IMR-90 (cell line): Measurements from ENCODE around the gene METAP2. TPM values are rescaled to one million over a fixed set of nuclear protein-coding genes. Genes with fewer than 3 reads are reported as not detected.
"Not testable (repeated sequence)": the region's sequence is repeated elsewhere in the genome, so short reads cannot be mapped to it uniquely, and the experiment has no call there.

Source experiments
- ATAC-seq: fragments of 200-7000 bp; cut with Tn5 transposase; 2 replicates; pipeline ENCODE4 v1.9.1; 2020; ENCODE audit warnings: low read depth, mild to moderate bottlenecking, moderate library complexity
- BruUV-seq: library from RNA; stranded (reverse); fragments of 400-500 nt; replicated peaks from 2 replicates; lab custom pipeline; 2021; lab: Mats Ljungman, UMichigan
- CTCF ChIA-PET: fragments of 300-600 bp; formaldehyde crosslinking; extraction: SDS; loops from one replicate; lab custom pipeline; 2021; ENCODE audit warnings: antibody characterized with exemption; lab: Yijun Ruan, JAX
- POLR2A ChIA-PET: fragments of 300-600 bp; sonication (Branson Sonifier 250); formaldehyde crosslinking; loops from one replicate; lab custom pipeline; 2022; ENCODE audit warnings: antibody characterized with exemption; ENCODE audit not compliant: unreplicated experiment; lab: Charles Lee
- DNase-seq: peaks from one replicate; pipeline ENCODE4 v3.0.0; 2013
- H2AFZ ChIP-seq: replicated peaks from 2 replicates; pipeline ENCODE3; 2013; ENCODE audit warnings: low read length, mild to moderate bottlenecking; ENCODE audit not compliant: poor library complexity
- H2AK5ac ChIP-seq: 2 replicates; pipeline ENCODE4 v1.6.1; 2013; ENCODE audit warnings: low read depth, low read length, inconsistent platforms
- H2AK9ac ChIP-seq: replicated peaks from 2 replicates; pipeline ENCODE3; 2013; ENCODE audit warnings: mild to moderate bottlenecking, low read depth, low read length, moderate library complexity; ENCODE audit not compliant: poor library complexity
- H2BK120ac ChIP-seq: 2 replicates; pipeline ENCODE4 v1.6.1; 2013; ENCODE audit warnings: low read depth, low read length, inconsistent platforms
- H2BK15ac ChIP-seq: 3 replicates; pipeline ENCODE4 v1.6.1; 2013; ENCODE audit warnings: low read depth, low read length, inconsistent platforms
- H2BK20ac ChIP-seq: 2 replicates; pipeline ENCODE4 v1.6.1; 2013; ENCODE audit warnings: low read depth, mild to moderate bottlenecking, inconsistent platforms, low read length, moderate library complexity
- H2BK5ac ChIP-seq: 2 replicates; pipeline ENCODE4 v1.6.1; 2013; ENCODE audit warnings: mild to moderate bottlenecking, low read depth, low read length, inconsistent platforms; ENCODE audit not compliant: poor library complexity, severe bottlenecking
- H3K14ac ChIP-seq: replicated peaks from 2 replicates; pipeline ENCODE4 v1.6.1; 2013; ENCODE audit warnings: low read depth, low read length, inconsistent platforms
- H3K18ac ChIP-seq: 2 replicates; pipeline ENCODE4 v1.6.1; 2013; ENCODE audit warnings: low read depth, low read length, control low read depth
- H3K23ac ChIP-seq: 2 replicates; pipeline ENCODE4 v1.6.1; 2013; ENCODE audit warnings: low read depth, low read length, inconsistent platforms
- H3K27ac ChIP-seq: 2 replicates; pipeline ENCODE4 v1.5.1; 2013; ENCODE audit warnings: mild to moderate bottlenecking, control low read depth, low read length; ENCODE audit not compliant: insufficient read depth
- H3K27me3 ChIP-seq: 2 replicates; pipeline ENCODE4 v1.6.1; 2013; ENCODE audit warnings: low read length; ENCODE audit not compliant: control insufficient read depth, insufficient read depth
- H3K36me3 ChIP-seq: 2 replicates; pipeline ENCODE4 v1.6.1; 2013; ENCODE audit warnings: low read length, mixed read lengths; ENCODE audit not compliant: control insufficient read depth, insufficient read depth
- H3K4ac ChIP-seq: 2 replicates; pipeline ENCODE4 v1.6.1; 2013; ENCODE audit warnings: low read depth, low read length, inconsistent platforms
- H3K4me1 ChIP-seq: 2 replicates; pipeline ENCODE4 v1.6.1; 2013; ENCODE audit warnings: low read length, mixed read lengths; ENCODE audit not compliant: control insufficient read depth, insufficient read depth
- H3K4me2 ChIP-seq: 2 replicates; pipeline ENCODE4 v1.6.1; 2013; ENCODE audit warnings: low read depth, mild to moderate bottlenecking, control low read depth, low read length, moderate library complexity
- H3K4me3 ChIP-seq: 2 replicates; pipeline ENCODE4 v1.5.1; 2013; ENCODE audit warnings: low read depth, mild to moderate bottlenecking, control low read depth, low read length, moderate library complexity; ENCODE audit not compliant: insufficient read depth
- H3K56ac ChIP-seq: 2 replicates; pipeline ENCODE4 v1.6.1; 2013; ENCODE audit warnings: low read length, inconsistent platforms; ENCODE audit not compliant: insufficient read depth; ENCODE audit errors: extremely low read depth
- H3K79me1 ChIP-seq, 2 experiments: 2 replicates each; pipeline ENCODE4 v1.6.1; 2013; ENCODE audit warnings: low read length in 2 of 2, inconsistent platforms in 1 of 2, low read depth in 1 of 2
- H3K9ac ChIP-seq: 2 replicates; pipeline ENCODE4 v1.6.1; 2013; ENCODE audit warnings: low read depth, low read length, control low read depth
- H3K9me1 ChIP-seq: 2 replicates; pipeline ENCODE4 v1.6.1; 2013; ENCODE audit warnings: low read length, inconsistent platforms; ENCODE audit not compliant: insufficient read depth
- H3K9me3 ChIP-seq: 2 replicates; pipeline ENCODE4 v1.6.1; 2013; ENCODE audit warnings: low read length; ENCODE audit not compliant: control insufficient read depth, insufficient read depth
- H4K20me1 ChIP-seq: 2 replicates; pipeline ENCODE4 v1.6.1; 2013; ENCODE audit warnings: low read length, inconsistent platforms; ENCODE audit not compliant: insufficient read depth
- H4K5ac ChIP-seq: 2 replicates; pipeline ENCODE4 v1.6.1; 2013; ENCODE audit warnings: mild to moderate bottlenecking, low read depth, low read length, control low read depth
- H4K8ac ChIP-seq, 2 experiments: 2 replicates each; pipeline ENCODE4 v1.6.1; 2013; ENCODE audit warnings: low read depth in 2 of 2, low read length in 2 of 2, control low read depth in 1 of 2, inconsistent platforms in 1 of 2
- H4K91ac ChIP-seq: 2 replicates; pipeline ENCODE4 v1.6.1; 2013; ENCODE audit warnings: low read depth, low read length, inconsistent platforms; ENCODE audit not compliant: insufficient read depth
- WGBS, 2 experiments: methylation state at CpG; one replicate each; pipeline versions ENCODE4 v1.1.5 to v1.1.7; 2013; ENCODE audit warnings: missing lambda C conversion rate in 2 of 2; ENCODE audit not compliant: insufficient read length in 1 of 2; ENCODE audit errors: extremely low coverage in 2 of 2; 5-methylcytosine and 5-hydroxymethylcytosine counted together
- dilution Hi-C: fragments of 300-500 bp; cut with HindIII; formaldehyde crosslinking; loops from one replicate; pipeline ENCODE4 v1.14.3; 2018; ENCODE audit warnings: low sequenced_read_pairs; ENCODE audit not compliant: unreplicated experiment
- in situ Hi-C: fragments of 300-500 bp; cut with MboI; formaldehyde crosslinking; loops from 3 replicates; pipeline ENCODE4 v1.14.3; 2019; ENCODE audit warnings: low sequenced_read_pairs, inconsistent platforms, mixed read lengths
- intact Hi-C: fragments of 100-400 bp; cut with micrococcal nuclease; formaldehyde crosslinking; loops from 2 replicates; pipeline ENCODE4 v1.10.0; 2022
- polyA plus RNA-seq, 3 experiments: library from polyadenylated mRNA; depleted of rRNA; stranded (reverse); fragments of >200 nt; gene quantifications; 2 replicates each; pipeline ENCODE4 v1.2.3, GENCODE V29; 2012; ENCODE audit warnings: low replicate concordance in 1 of 3
- total RNA-seq: library from RNA; depleted of rRNA; stranded (reverse); fragments of >200 nt; gene quantifications from 2 replicates; pipeline ENCODE4 v1.2.3, GENCODE V29; 2012

METAP2 gene
- total and polyA plus RNA-seq, 2 of the 4 experiments (the other 2 are of a cell fraction), result 62.5 to 72.9 TPM

GRCh38 chr12:95463776-95464175, 10.2 kb upstream of the METAP2 start:
- H3K14ac ChIP-seq, H4K5ac ChIP-seq, in situ Hi-C loops, H3K4me3 ChIP-seq, dilution Hi-C loops, H3K79me1 ChIP-seq, H3K4ac ChIP-seq, H3K27me3 ChIP-seq, H3K36me3 ChIP-seq, ATAC-seq, H2BK5ac ChIP-seq, H3K9me1 ChIP-seq, H4K91ac ChIP-seq, H3K9me3 ChIP-seq, H3K4me2 ChIP-seq, H3K56ac ChIP-seq, intact Hi-C loops, H3K18ac ChIP-seq, H2BK20ac ChIP-seq, H2BK120ac ChIP-seq, H4K20me1 ChIP-seq, BruUV-seq, H4K8ac ChIP-seq, H2AFZ ChIP-seq, DNase-seq, H2BK15ac ChIP-seq, H3K23ac ChIP-seq, POLR2A ChIA-PET, H3K9ac ChIP-seq, CTCF ChIA-PET, H3K4me1 ChIP-seq, H2AK9ac ChIP-seq, H3K27ac ChIP-seq, H2AK5ac ChIP-seq: not testable (repeated sequence)
- WGBS, 2 experiments, result no CpG with 5 or more reads among the region's 4 CpGs
